ENCODE measurements around the gene SHISAL2B. TPM values are rescaled to one million over a fixed set of nuclear protein-coding genes. Genes with fewer than 3 reads are reported as not detected.

The SHISAL2B gene
- total RNA-seq, 2 donors from 2014 or later, result not detected

GRCh38 chr5:64759960-64760660 lies 69.8 kb downstream of the SHISAL2B start:
- H3K36me3 ChIP-seq, result no peaks in the 10 kb centered on the region
- H3K4me3 ChIP-seq, result no peak overlapping the region
- H3K4me1 ChIP-seq, result no peaks in the 10 kb centered on the region
- DNase-seq, result no peak
- H3K9ac ChIP-seq (ENCODE audit: low read depth in 2 of 2, low read length in 2 of 2), result no peak overlapping the region
- intact Hi-C loops (cut with DNase I), result no loop called here
- H3K9me3 ChIP-seq, result no peaks in the 10 kb centered on the region
- no peak overlapping the region for H3K27ac ChIP-seq
- TF ChIP-seq, protein P1, sequence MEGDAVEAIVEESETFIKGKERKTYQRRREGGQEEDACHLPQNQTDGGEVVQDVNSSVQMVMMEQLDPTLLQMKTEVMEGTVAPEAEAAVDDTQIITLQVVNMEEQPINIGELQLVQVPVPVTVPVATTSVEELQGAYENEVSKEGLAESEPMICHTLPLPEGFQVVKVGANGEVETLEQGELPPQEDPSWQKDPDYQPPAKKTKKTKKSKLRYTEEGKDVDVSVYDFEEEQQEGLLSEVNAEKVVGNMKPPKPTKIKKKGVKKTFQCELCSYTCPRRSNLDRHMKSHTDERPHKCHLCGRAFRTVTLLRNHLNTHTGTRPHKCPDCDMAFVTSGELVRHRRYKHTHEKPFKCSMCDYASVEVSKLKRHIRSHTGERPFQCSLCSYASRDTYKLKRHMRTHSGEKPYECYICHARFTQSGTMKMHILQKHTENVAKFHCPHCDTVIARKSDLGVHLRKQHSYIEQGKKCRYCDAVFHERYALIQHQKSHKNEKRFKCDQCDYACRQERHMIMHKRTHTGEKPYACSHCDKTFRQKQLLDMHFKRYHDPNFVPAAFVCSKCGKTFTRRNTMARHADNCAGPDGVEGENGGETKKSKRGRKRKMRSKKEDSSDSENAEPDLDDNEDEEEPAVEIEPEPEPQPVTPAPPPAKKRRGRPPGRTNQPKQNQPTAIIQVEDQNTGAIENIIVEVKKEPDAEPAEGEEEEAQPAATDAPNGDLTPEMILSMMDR (IDR thresholded peaks at IDR 0.05), result no peak
- no peaks in the 10 kb centered on the region for H3K27me3 ChIP-seq

DNA sequence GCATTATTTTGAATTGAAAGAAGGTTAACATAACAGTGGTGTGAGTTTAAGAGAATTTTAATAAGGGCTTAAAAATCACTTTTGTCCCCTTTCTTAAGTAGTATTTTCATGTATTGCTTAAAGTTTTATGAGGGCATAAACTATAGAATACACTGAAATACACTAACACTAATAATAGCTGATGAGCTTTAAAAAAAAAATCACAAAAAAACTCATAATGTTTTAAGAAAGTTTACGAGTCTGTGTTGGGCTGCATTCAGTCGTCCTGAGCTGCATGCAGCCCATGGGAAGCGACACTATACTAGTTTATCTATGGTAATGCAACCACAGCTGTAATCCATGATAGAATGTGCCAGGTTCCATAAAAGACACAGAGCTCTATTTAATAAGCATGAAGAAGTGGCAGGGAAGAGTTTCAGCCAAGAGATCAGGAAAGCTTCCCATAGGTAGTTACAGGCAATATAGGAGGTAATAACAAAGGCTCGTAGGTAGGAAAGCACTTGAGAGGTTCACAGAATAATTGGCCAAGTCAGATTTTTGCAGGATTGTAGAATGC lies 73.7 kb downstream of the SHISAL2B start:
- H3K9me3 ChIP-seq, result no peaks in the 10 kb centered on the region
- no peak for DNase-seq
- intact Hi-C loops (cut with DNase I), result no loop called here

GRCh38 chr5:64765804-64766504 lies 75.7 kb downstream of the SHISAL2B start:
- no peaks in the 10 kb centered on the region for H3K9me3 ChIP-seq
- no peaks in the 10 kb centered on the region for H3K27me3 ChIP-seq
- no peak overlapping the region for H3K27ac ChIP-seq
- no peak for DNase-seq
- TF ChIP-seq, protein P1 (IDR thresholded peaks at IDR 0.05), result no peak
- H3K4me1 ChIP-seq, result peaks cover 23% of the 10 kb centered on the region
- H3K36me3 ChIP-seq, result no peaks in the 10 kb centered on the region
- intact Hi-C loops (cut with DNase I), result no loop called here
- H3K9ac ChIP-seq (ENCODE audit: low read depth in 2 of 2, low read length in 2 of 2), result no peak overlapping the region
- H3K4me3 ChIP-seq, result no peak overlapping the region

More for the DNA sequence above, 73.7 kb downstream of the SHISAL2B start:
- H3K4me1 ChIP-seq, result peaks cover 11% of the 10 kb centered on the region
- TF ChIP-seq, protein P1 (IDR thresholded peaks at IDR 0.05), result no peak
- no peak overlapping the region for H3K4me3 ChIP-seq
- no peaks in the 10 kb centered on the region for H3K36me3 ChIP-seq
- no peak overlapping the region for H3K27ac ChIP-seq
- no peaks in the 10 kb centered on the region for H3K27me3 ChIP-seq
- H3K9ac ChIP-seq (ENCODE audit: low read depth in 2 of 2, low read length in 2 of 2), result no peak overlapping the region

DNA sequence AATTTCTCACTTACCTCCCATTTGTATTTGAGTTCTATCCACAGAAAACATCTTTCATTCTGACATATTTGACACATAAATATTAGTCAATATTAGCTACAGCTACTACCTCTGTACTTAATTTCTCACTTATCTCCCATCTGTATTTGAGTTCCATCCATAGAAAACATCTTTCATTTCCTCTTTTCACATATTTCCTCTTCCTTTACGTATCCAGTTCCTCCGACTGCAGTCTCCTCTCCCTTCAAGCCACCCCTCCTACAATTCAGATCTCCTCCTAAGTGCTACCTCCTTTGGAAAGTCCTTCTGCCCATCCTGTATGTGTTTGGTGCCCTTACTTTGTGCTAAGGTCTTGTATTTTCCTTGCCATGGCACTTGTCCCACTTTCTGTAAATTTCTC lies 76.6 kb downstream of the SHISAL2B start:
- intact Hi-C loops (cut with DNase I), result no loop called here
- Histone ChIP-seq H3K4me3 (peak overlapping the region; percentile 84), H3K9me3 (no peaks in the 10 kb centered on the region), H3K9ac (ENCODE audit: low read depth in 2 of 2, low read length in 2 of 2) (no peak overlapping the region), H3K27ac (no peak overlapping the region), H3K36me3 (no peaks in the 10 kb centered on the region), H3K27me3 (no peaks in the 10 kb centered on the region), H3K4me1 (peaks cover 23% of the 10 kb centered on the region)
- TF ChIP-seq, protein P1 (IDR thresholded peaks at IDR 0.05), result no peak
- DNase-seq, result no peak

Other genes starting within 250 kb of the SHISAL2B start
- gene RGS7BP, start 184.5 kb upstream of the SHISAL2B start, total RNA-seq, result under 1 TPM; 0.12 to 0.35 TPM
- gene SREK1IP1, start 78.2 kb downstream of the SHISAL2B start, total RNA-seq, result 10 to 100 TPM; 12.2 to 21.4 TPM
- gene CWC27, start 78.4 kb downstream of the SHISAL2B start, total RNA-seq, result 10 to 100 TPM; 18.3 to 22.6 TPM

Measured in colonic mucosa (tissue), 4 donors.